Measurements from ENCODE around the gene ASB4.

DNA sequence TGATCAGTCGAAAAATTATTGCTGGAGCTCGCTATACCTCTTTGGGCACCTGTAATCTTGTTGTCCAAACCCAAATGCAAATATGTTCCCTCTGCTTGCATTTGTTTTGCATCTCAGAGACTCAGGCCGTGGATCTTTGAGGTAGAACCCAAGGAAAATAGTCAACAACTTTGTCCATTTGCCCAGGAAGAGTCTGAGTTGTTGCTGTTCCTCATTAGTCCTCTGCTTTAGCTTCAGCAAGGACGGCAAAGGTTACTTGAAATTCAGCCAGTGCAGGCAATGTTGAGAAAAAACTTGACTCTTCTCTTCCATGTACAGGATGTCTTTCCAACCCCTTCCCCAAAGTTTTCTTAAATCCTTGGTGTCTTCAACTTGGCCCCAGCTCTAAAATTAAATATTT is 64.8 kb downstream of the ASB4 start:
- TF ChIP-seq EZH2 (IDR thresholded peaks at IDR 0.05; ENCODE audit: low read length, unreplicated experiment): no peak
- TF ChIP-seq, protein P1, sequence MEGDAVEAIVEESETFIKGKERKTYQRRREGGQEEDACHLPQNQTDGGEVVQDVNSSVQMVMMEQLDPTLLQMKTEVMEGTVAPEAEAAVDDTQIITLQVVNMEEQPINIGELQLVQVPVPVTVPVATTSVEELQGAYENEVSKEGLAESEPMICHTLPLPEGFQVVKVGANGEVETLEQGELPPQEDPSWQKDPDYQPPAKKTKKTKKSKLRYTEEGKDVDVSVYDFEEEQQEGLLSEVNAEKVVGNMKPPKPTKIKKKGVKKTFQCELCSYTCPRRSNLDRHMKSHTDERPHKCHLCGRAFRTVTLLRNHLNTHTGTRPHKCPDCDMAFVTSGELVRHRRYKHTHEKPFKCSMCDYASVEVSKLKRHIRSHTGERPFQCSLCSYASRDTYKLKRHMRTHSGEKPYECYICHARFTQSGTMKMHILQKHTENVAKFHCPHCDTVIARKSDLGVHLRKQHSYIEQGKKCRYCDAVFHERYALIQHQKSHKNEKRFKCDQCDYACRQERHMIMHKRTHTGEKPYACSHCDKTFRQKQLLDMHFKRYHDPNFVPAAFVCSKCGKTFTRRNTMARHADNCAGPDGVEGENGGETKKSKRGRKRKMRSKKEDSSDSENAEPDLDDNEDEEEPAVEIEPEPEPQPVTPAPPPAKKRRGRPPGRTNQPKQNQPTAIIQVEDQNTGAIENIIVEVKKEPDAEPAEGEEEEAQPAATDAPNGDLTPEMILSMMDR (conservative IDR thresholded peaks at IDR 0.05; ENCODE audit: low read depth, low read length): no peak
- no peak for TF ChIP-seq EZH2phosphoT487 (IDR thresholded peaks at IDR 0.05; ENCODE audit: borderline replicate concordance, low read length)

Data from PC-3 (cell line).